HG03565 (cell line): ENCODE results near the gene ZBTB20.
"Not testable (repeated sequence)": the region's sequence is repeated elsewhere in the genome, so short reads cannot be mapped to it uniquely, and the experiment has no call there.

Experiments used
- ATAC-seq: cut with Tn5 transposase; IDR thresholded peaks from one replicate; pipeline ENCODE4 v1.9.1; 2021; ENCODE audit warnings: mild to moderate bottlenecking, moderate library complexity; ENCODE audit not compliant: unreplicated experiment

Gene ZBTB20

GRCh38 chr3:114847564-114847963 is 299.5 kb downstream of the ZBTB20 start:
- no peak for ATAC-seq

GRCh38 chr3:114846779-114847178 is 300.3 kb downstream of the ZBTB20 start:
- ATAC-seq, result no peak

GRCh38 chr3:114846252-114846651 is 300.8 kb downstream of the ZBTB20 start:
- no peak for ATAC-seq

DNA sequence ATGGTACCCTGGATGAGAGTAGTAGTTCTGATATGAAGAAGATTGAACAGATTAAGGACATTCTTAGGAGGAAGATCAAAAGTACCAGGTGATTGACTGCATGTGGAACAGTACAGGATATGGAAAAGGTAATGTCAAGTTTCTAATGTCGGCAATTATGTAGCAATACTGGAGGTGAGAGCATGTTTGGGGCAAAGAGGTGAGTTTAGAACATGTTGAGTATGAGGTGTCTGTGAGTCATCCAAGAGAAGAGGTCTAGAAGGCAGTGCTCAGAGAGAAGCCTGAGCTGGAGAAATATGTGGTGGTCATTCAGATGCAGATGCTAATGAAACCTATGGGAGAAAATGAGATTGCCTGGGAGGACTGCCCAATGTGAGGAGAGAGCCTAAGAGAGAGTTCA is 305.6 kb downstream of the ZBTB20 start:
- ATAC-seq, result no peak

- no peak for ATAC-seq
Observed at GRCh38 chr3:114839476-114839875, 307.6 kb downstream of the ZBTB20 start.

DNA sequence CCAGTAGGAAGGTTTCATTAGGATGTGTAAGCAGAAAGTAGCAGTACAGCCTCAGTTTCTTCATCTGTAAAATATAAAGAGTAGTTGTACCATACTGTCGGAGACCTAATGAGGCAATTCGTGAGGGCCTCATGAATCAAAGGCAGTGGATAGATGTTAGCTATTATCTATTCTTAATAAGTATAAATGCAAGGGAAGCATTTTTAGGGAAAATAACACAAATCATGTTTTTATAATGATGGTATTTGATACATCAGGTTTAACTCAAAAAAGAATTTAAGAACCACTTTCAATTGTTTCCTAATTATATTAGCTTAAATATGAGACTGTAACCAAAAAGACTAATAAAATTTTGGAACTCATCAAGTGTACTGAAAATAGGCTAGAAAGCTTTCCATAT is 309.1 kb downstream of the ZBTB20 start:
- no peak for ATAC-seq

DNA sequence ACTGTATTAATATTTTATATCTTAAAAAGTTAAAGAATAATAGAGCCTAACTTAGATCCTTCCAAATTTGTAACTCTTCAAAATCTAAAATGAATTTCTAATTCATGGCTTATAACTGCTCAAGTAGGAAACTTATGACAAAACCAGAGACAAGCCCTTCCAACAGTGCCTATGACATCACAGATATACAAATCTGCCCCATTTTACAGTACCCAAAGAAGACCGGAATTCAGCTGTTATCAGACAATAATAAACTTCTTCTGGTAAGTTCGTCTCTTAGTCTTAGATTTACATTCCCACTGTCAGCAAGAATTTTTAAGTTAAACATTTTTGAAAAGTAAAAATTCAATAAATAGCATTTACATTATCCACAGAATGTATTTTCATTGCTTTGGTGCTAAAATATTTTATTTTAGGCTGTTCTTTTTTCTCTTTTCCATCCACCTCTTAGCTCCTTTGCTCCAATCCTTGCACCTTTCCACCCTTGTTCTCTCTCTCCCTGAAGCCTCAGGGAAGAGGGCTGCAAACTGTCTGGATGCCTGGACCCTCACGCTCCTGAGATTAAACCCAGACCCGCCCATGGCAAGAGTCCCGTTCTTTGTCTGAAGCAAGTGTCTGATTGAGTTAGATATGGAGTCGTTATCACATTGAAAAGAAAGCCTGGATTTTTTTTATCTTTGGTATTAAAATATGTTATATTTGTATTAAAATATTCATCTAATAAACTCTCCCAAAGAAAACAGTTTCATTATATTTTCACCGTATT is 312.7 kb downstream of the ZBTB20 start:
- no peak for ATAC-seq

DNA sequence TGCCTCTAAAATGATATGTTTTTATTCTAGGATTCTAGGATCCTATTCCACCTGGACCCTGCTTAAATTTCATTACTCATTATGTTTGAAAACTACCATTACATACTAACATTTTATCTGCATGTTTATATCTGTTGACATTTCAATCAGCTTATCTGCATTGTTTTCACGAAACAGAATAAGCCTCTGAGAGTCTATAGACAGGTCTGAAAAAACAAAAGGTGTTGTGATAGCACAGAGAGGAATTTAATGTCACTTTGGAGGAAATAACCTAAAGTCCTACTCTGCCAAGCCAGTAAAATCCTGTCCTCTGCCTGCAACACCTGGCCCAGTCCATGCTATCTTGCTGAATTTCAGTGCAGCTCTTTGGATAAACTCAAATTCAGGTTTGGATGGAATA is 315.2 kb downstream of the ZBTB20 start:
- ATAC-seq, result no peak

- no peak for ATAC-seq
Observed at GRCh38 chr3:114830652-114831051, 316.4 kb downstream of the ZBTB20 start.

GRCh38 chr3:114829783-114830182 is 317.3 kb downstream of the ZBTB20 start:
- no peak for ATAC-seq

DNA sequence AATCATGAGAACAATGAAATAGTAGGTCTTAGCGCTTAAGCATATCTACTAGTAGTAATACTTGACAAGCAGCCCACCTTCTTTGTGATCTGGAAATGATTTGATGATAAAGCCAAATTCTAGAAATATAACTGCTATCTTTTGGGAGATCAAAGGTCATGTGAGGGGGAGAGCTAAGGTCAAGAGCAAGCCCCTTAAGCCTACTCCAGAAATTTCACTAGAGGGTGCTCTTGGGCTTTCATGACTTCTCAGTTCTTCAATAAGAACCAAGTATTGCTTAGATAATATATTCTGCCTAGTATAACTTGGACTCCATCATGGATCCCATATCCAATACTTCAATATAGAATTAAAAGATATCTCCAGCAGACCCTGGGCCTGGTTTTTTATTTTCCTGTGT is 319.6 kb downstream of the ZBTB20 start:
- ATAC-seq, result no peak

GRCh38 chr3:114824014-114824413 is 323.1 kb downstream of the ZBTB20 start:
- ATAC-seq, result no peak

DNA sequence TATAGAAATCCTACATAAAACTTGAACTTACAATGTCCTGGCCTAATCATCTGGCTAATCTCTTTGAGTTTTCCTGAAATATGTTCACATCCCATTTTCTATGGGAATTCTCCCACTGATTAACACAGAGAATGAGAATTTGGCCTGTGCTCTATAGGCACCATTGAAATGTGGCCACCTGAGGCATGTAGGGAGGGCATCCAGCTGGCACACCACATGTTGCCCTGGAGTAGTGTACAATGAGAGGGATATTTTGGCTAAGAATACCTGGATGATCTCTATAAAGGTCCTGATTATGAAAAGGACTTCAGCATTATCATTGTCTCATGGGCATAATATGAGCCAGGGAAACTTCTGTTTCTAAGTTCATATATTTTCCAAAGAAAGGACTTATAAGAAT is 324.0 kb downstream of the ZBTB20 start:
- ATAC-seq, result no peak

- ATAC-seq, result no peak
Observed at GRCh38 chr3:114816052-114816451, 331.0 kb downstream of the ZBTB20 start.

DNA sequence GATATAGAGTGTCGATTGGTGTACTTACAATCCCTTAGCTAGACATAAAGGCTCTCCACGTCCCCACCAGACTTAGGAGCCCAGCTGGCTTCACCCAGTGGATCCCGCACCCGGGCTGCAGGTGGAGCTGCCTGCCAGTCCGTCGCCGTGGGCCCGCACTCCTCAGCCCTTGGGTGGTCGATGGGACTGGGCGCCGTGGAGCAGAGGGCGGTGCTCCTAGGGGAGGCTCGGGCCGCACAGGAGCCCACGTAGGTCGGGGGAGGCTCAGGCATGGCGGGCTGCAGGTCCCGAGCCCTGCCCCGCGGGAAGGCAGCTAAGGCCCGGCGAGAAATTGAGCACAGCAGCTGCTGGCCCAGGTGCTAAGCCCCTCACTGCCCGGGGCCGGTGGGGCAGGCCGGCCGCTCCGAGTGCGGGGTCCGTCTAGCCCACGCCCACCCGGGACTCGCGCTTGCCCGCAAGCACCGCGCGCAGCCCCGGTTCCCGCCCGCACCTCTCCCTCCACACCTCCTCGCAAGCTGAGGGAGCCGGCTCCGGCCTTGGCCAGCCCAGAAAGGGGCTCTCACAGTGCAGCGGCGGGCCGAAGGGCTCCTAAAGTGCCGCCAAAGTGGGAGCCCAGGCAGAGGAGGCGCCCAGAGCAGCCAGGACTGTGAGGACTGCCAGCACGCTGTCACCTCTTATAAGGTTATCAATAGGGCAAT is 334.4 kb downstream of the ZBTB20 start:
- ATAC-seq, result not testable (repeated sequence)

- peak; percentile 99 for ATAC-seq
Observed at GRCh38 chr3:114809668-114810413, 337.2 kb downstream of the ZBTB20 start.

- ATAC-seq, result no peak
Observed at GRCh38 chr3:114804099-114804498, 343.0 kb downstream of the ZBTB20 start.

DNA sequence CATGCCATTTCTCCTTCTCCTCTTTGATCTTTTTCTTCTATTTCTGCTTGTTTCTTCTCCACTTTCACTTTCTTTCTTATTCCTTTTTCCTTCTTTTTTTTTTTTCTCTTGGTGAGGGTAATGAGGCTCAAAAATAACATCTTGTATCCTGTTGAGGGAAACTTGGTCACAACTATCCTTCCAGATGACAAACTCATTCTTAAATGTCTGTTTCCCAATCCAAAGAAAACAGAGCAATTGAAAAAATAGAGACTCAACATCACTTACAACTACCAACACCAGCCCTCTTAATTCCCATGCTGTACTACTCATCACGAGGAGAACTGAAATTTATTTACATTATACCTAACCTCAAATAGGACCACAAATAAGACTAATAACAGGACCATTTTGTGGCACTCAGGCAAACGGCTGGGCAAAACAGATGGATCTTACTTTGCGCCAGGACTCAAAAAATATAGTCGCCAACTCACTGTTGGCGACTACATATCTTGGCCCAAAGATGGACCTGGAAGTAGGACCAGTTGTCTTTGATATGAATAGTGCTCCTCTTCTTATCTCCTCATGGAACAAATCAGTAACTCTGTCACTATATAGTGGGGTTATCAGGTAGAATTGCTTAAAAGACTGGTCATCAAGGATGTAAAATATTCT is 343.9 kb downstream of the ZBTB20 start:
- no peak for ATAC-seq

- ATAC-seq, result no peak
Observed at GRCh38 chr3:114800272-114801031, 346.6 kb downstream of the ZBTB20 start.

DNA sequence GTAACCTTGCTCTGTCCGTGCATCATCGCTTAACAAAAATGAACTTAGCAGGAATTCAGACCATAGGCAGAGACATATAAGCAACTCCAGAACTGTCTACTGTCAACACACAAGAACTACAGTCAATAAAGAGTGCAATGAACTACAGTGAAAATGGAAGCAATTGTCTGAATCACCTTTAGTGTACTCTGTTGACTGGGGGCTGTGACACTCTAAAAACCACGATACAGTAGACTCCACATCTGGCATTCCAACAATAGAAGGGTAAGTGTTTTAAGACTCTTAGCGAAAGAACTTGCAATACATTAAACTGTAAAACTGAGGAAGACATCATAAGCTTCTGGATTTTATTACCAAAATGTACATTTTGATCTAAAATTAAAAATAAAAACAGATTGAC is 347.3 kb downstream of the ZBTB20 start:
- no peak for ATAC-seq

DNA sequence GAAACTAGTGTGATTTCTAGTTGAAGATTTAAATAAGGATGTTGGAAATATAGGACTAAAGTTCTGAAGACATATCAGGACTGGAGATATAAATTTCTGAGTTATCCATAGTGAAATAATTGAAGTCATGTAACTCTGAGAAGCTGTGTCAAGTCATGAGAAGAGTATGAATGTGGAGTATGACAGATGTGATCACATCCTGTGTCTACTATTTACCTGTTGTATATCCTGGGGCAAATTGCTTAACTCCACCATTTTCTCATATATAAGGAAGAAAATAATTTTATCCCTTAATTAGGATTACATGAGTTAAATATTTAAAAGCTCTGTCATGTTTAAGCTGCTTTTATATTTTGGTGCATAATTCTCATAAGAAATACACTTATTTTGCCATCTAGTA is 350.3 kb downstream of the ZBTB20 start:
- no peak for ATAC-seq
